ENCODE measurements around the gene GPR158. TPM values are rescaled to one million over a fixed set of nuclear protein-coding genes. Genes with fewer than 3 reads are reported as not detected.

GPR158 gene
- total RNA-seq, 2 experiments from 2014 or later = not detected

- no peaks in the 10 kb centered on the region for H3K4me1 ChIP-seq (ENCODE audit: insufficient read depth, low read length, poor library complexity, severe bottlenecking)
- no peaks in the 10 kb centered on the region for H3K9me2 ChIP-seq (ENCODE audit: insufficient read depth, low read length)
- H4K20me1 ChIP-seq (ENCODE audit: insufficient read depth, low read length) = no peaks in the 10 kb centered on the region
- H3K9me3 ChIP-seq (ENCODE audit: low read length) = no peaks in the 10 kb centered on the region
- H3K27ac ChIP-seq (ENCODE audit: low read depth, low read length, poor library complexity, severe bottlenecking) = no peak overlapping the region
- no peak overlapping the region for H3K4me2 ChIP-seq (ENCODE audit: low read length)
- ChIA-PET CTCF (ENCODE audit: unreplicated experiment) (no interaction called here), POLR2A (interaction anchor here (0.6 to 0.9 kb wide), 2 partner anchors 20 to 66 kb away, joined by 3 read pairs; no protein-coding TSS in a partner anchor)
- no peak overlapping the region for H2AFZ ChIP-seq (ENCODE audit: low read length)
- no peak overlapping the region for H3K4me3 ChIP-seq (ENCODE audit: low read depth, low read length, poor library complexity, severe bottlenecking)
- TF ChIP-seq EZH2phosphoT487 (IDR thresholded peaks at IDR 0.05; ENCODE audit: borderline replicate concordance, low read depth, low read length) = no peak
- no peak for TF ChIP-seq CTCF (conservative IDR thresholded peaks at IDR 0.05; ENCODE audit: low read length)
- H3K79me2 ChIP-seq (ENCODE audit: insufficient read depth, low read depth, low read length) = no peaks in the 10 kb centered on the region
- no TSS peak for BruUV-seq (replicated peaks)
- H3K36me3 ChIP-seq (ENCODE audit: insufficient read depth, low read length) = no peaks in the 10 kb centered on the region
- intact Hi-C loops (cut with micrococcal nuclease; ENCODE audit: unreplicated experiment) = no loop called here
- DNase-seq (ENCODE audit: low spot score) = no peak
Observed at GRCh38 chr10:25288181-25288580, 113.4 kb downstream of the GPR158 start.

- Histone ChIP-seq H2AFZ (ENCODE audit: low read length) (no peak overlapping the region), H3K9me2 (ENCODE audit: insufficient read depth, low read length) (no peaks in the 10 kb centered on the region), H3K27ac (ENCODE audit: low read depth, low read length, poor library complexity, severe bottlenecking) (no peak overlapping the region), H3K79me2 (ENCODE audit: insufficient read depth, low read depth, low read length) (no peaks in the 10 kb centered on the region), H4K20me1 (ENCODE audit: insufficient read depth, low read length) (no peaks in the 10 kb centered on the region), H3K4me3 (ENCODE audit: low read depth, low read length, poor library complexity, severe bottlenecking) (no peak overlapping the region), H3K36me3 (ENCODE audit: insufficient read depth, low read length) (no peaks in the 10 kb centered on the region), H3K4me2 (ENCODE audit: low read length) (no peak overlapping the region), H3K4me1 (ENCODE audit: insufficient read depth, low read length, poor library complexity, severe bottlenecking) (no peaks in the 10 kb centered on the region), H3K9me3 (ENCODE audit: low read length) (no peaks in the 10 kb centered on the region)
- ChIA-PET POLR2A (interaction anchor here (0.7 kb wide), 1 partner anchor 967 kb away, joined by 3 read pairs; no protein-coding TSS in a partner anchor), CTCF (ENCODE audit: unreplicated experiment) (no interaction called here)
- BruUV-seq (replicated peaks) = no TSS peak
- intact Hi-C loops (cut with micrococcal nuclease; ENCODE audit: unreplicated experiment) = no loop called here
- DNase-seq (ENCODE audit: low spot score) = no peak
- TF ChIP-seq CTCF (conservative IDR thresholded peaks at IDR 0.05; ENCODE audit: low read length) = no peak
Observed at GRCh38 chr10:25294032-25294926, 119.5 kb downstream of the GPR158 start.

- Histone ChIP-seq H3K79me2 (ENCODE audit: insufficient read depth, low read depth, low read length) (no peaks in the 10 kb centered on the region), H3K9me3 (ENCODE audit: low read length) (no peaks in the 10 kb centered on the region), H4K20me1 (ENCODE audit: insufficient read depth, low read length) (no peaks in the 10 kb centered on the region), H3K4me3 (ENCODE audit: low read depth, low read length, poor library complexity, severe bottlenecking) (no peak overlapping the region), H3K36me3 (ENCODE audit: insufficient read depth, low read length) (no peaks in the 10 kb centered on the region), H3K4me2 (ENCODE audit: low read length) (no peak overlapping the region), H3K27ac (ENCODE audit: low read depth, low read length, poor library complexity, severe bottlenecking) (no peak overlapping the region), H3K4me1 (ENCODE audit: insufficient read depth, low read length, poor library complexity, severe bottlenecking) (no peaks in the 10 kb centered on the region), H2AFZ (ENCODE audit: low read length) (no peak overlapping the region), H3K9me2 (ENCODE audit: insufficient read depth, low read length) (no peaks in the 10 kb centered on the region)
- CTCF ChIA-PET (ENCODE audit: unreplicated experiment) = no interaction called here
- no peak for DNase-seq (ENCODE audit: low spot score)
- TF ChIP-seq EZH2phosphoT487 (IDR thresholded peaks at IDR 0.05; ENCODE audit: borderline replicate concordance, low read depth, low read length) = no peak
- TF ChIP-seq CTCF (conservative IDR thresholded peaks at IDR 0.05; ENCODE audit: low read length) = no peak
- BruUV-seq (replicated peaks) = no TSS peak
- POLR2A ChIA-PET = interaction anchor here (0.5 to 0.6 kb wide), 2 partner anchors 21 to 490 kb away, joined by 3 to 4 read pairs; no protein-coding TSS in a partner anchor
- intact Hi-C loops (cut with micrococcal nuclease; ENCODE audit: unreplicated experiment) = no loop called here
Observed at GRCh38 chr10:25296324-25296723, 121.5 kb downstream of the GPR158 start.

Data from OCI-LY7 (cell line).